Measurements from ENCODE around the gene SIPA1. TPM values are rescaled to one million over a fixed set of nuclear protein-coding genes. Genes with fewer than 3 reads are reported as not detected.
A peak's percentile ranks its signal among the peaks of the same experiment; 100 is the strongest.

Gene SIPA1
- total and polyA plus RNA-seq, 2 of the 13 experiments (the other 11 are each of a cell fraction or from before 2014, with no cell fraction given), result 5.8 to 7.7 TPM

- TF ChIP-seq FOXK1 (CRISPR knock-in tag; IDR thresholded peaks at IDR 0.05; ENCODE audit: borderline replicate concordance, low read depth), result no peak
- TF ChIP-seq RBFOX2 (IDR thresholded peaks at IDR 0.05; ENCODE audit: low read depth, low read length), result peak; percentile 46; the same call in 1 of the 2 replicates
Observed at GRCh38 chr11:65634905-65635731, 2.8 kb upstream of the SIPA1 start (continued).

- no peaks in the 10 kb centered on the region for H3K9me3 ChIP-seq (ENCODE audit: low read length)
- H3K27me3 ChIP-seq (ENCODE audit: control insufficient read depth in 1 of 2, insufficient read depth in 2 of 2, low read length in 2 of 2), result no peaks in the 10 kb centered on the region
- ATAC-seq (no peak), FAIRE-seq (no peak), DNase-seq (ENCODE audit: low spot score) (no peak)
- in situ Hi-C loops (cut with HindIII; ENCODE audit: extremely low pct_ligation_motif_present, low pct_unique_long_range_greater_than_20kb) (no loop called here), intact Hi-C loops (cut with micrococcal nuclease; ENCODE audit: unreplicated experiment) (no loop called here)
- POLR2A ChIA-PET, result interaction anchor here (4.6 kb wide), 1 partner anchor 17 kb away, joined by 78 read pairs; no protein-coding TSS in a partner anchor
- H3K27ac ChIP-seq (ENCODE audit: extremely low read length, insufficient read depth, low read length), result no peak overlapping the region
- peaks cover 33% of the 10 kb centered on the region for H3K4me1 ChIP-seq (ENCODE audit: insufficient read depth, low read length)
- H3K36me3 ChIP-seq (replicated peaks in 1 of 2; ENCODE audit: control insufficient read depth in 1 of 2, insufficient read depth in 2 of 2, low read length in 2 of 2), result peaks cover 23 to 37% of the 10 kb centered on the region in 2 experiments; a peak in 4 of 5 replicates
- H3K9ac ChIP-seq (ENCODE audit: insufficient read depth, low read depth, low read length), result peak overlapping the region; percentile 15; the same call in 1 of the 2 replicates
- H3K4me3 ChIP-seq (replicated peaks in 1 of 3; ENCODE audit: insufficient read depth in 1 of 3, low read depth in 2 of 3, low read length in 3 of 3), result no peak overlapping the region
- H3K79me2 ChIP-seq (ENCODE audit: insufficient read depth, low read length), result no peaks in the 10 kb centered on the region
- H2AFZ ChIP-seq (ENCODE audit: low read length), result no peak overlapping the region
- no peak overlapping the region for H3K4me2 ChIP-seq (ENCODE audit: low read depth, low read length)
- H4K20me1 ChIP-seq (ENCODE audit: insufficient read depth, low read length), result no peaks in the 10 kb centered on the region
- CTCF ChIA-PET (ENCODE audit: low intra/inter-chr PET ratio, low total read pairs), result no interaction called here
- WGBS (ENCODE audit: low lambda C conversion rate), result over 99% methylated on average over 19 of the region's 28 CpGs
- no TSS peak for BruUV-seq (replicated peaks)
- TF ChIP-seq PRPF4 (IDR thresholded peaks at IDR 0.05; ENCODE audit: low read depth, low read length, poor library complexity, severe bottlenecking) (no peak), PLRG1 (conservative IDR thresholded peaks at IDR 0.05) (no peak), ZNF710 (CRISPR knock-in tag; IDR thresholded peaks at IDR 0.05; ENCODE audit: borderline replicate concordance) (no peak), NBN (conservative IDR thresholded peaks at IDR 0.05) (no peak), DRAP1 (CRISPR knock-in tag; IDR thresholded peaks at IDR 0.05) (no peak), ZBTB46 (CRISPR knock-in tag; IDR thresholded peaks at IDR 0.05; ENCODE audit: borderline replicate concordance) (no peak), HBP1 (CRISPR knock-in tag; IDR thresholded peaks at IDR 0.05; ENCODE audit: low read depth) (no peak), GPBP1L1 (CRISPR knock-in tag; IDR thresholded peaks at IDR 0.05) (no peak), ZNF775 (CRISPR knock-in tag; IDR thresholded peaks at IDR 0.05; ENCODE audit: borderline replicate concordance) (no peak), SMARCE1 (IDR thresholded peaks at IDR 0.05; ENCODE audit: borderline replicate concordance) (no peak), RNF2 (conservative IDR thresholded peaks at IDR 0.05; ENCODE audit: low read depth) (no peak)
Observed at GRCh38 chr11:65636108-65637031, 1.5 kb upstream of the SIPA1 start.
